ENCODE data around the gene C11orf91. TPM values are rescaled to one million over a fixed set of nuclear protein-coding genes. Genes with fewer than 3 reads are reported as not detected.

Gene C11orf91
- total and polyA plus RNA-seq, 7 donors, result 0.14 to 0.87 (median 0.51) TPM; not detected in 3

DNA sequence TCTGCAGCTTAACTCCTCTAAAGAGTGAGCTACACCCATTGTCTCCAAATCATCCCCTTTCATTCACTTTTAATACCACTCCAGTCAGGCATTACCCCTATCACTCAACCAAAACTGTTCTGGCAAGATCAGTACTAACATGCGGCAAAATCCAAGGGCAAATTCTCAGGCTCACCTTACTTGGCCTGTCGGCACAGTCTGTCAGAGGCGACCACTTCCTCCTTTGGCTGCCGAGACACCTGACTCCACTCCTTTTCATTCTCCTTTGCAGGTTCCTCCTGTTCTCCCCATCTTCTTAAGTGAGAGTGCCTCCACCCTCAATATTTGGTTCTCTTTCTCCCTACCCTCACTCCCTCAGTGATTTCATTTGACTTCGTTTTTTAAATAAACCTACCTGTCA, 4.2 kb downstream of the C11orf91 start:
- H3K27ac ChIP-seq, result no peak overlapping the region
- 49 to 59% (median 57%) methylated on average over 5 of the region's 5 CpGs for WGBS, 3 donors
- H3K9me3 ChIP-seq, result no peaks in the 10 kb centered on the region
- H3K27me3 ChIP-seq (ENCODE audit: insufficient read depth in 3 of 3, low read length in 2 of 3), result no peaks in the 10 kb centered on the region
- no peak for ATAC-seq
- TF ChIP-seq, protein P1, sequence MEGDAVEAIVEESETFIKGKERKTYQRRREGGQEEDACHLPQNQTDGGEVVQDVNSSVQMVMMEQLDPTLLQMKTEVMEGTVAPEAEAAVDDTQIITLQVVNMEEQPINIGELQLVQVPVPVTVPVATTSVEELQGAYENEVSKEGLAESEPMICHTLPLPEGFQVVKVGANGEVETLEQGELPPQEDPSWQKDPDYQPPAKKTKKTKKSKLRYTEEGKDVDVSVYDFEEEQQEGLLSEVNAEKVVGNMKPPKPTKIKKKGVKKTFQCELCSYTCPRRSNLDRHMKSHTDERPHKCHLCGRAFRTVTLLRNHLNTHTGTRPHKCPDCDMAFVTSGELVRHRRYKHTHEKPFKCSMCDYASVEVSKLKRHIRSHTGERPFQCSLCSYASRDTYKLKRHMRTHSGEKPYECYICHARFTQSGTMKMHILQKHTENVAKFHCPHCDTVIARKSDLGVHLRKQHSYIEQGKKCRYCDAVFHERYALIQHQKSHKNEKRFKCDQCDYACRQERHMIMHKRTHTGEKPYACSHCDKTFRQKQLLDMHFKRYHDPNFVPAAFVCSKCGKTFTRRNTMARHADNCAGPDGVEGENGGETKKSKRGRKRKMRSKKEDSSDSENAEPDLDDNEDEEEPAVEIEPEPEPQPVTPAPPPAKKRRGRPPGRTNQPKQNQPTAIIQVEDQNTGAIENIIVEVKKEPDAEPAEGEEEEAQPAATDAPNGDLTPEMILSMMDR (IDR thresholded peaks at IDR 0.05), result no peak
- no peaks in the 10 kb centered on the region for H3K36me3 ChIP-seq (ENCODE audit: insufficient read depth in 1 of 2, low read depth in 1 of 2)
- H3K4me3 ChIP-seq, result no peak overlapping the region
- intact Hi-C loops (cut with DNase I), result loop anchor here in 1 of 2 donors (10.0 kb wide), 1 partner anchor 532 kb away; the partner anchor contains the start of gene CSTF3
- no peak for DNase-seq
- H3K4me1 ChIP-seq, result peaks cover 36% of the 10 kb centered on the region

DNA sequence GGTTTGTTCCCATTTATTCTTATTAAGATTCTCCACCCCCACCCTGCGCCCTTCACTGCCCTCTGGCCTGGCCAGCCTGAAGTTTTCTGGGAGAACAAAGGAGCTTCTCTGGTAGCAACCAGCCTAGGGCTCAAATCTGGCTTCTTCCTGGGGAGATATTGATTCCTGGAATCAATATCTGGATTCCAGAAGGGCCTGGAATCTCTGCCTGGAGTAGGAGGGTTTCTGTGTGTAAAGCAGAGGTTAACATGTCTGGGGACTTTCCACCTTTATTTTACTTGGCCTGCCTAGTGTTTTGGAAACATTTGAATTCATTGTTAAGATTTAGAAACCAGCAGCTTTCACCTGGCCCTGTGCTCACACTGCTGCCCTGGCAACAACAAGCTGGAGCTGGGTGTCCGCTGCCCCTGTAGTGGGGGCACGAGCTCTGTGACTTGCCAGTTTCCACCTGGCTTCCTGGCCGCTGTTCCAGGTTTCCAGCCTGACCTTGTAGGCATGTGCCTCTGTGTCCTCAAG, 5.5 kb downstream of the C11orf91 start:
- Histone ChIP-seq H3K4me3 (no peak overlapping the region), H3K27ac (peak overlapping the region; percentile 42), H3K4me1 (peaks cover 31% of the 10 kb centered on the region), H3K27me3 (ENCODE audit: insufficient read depth in 3 of 3, low read length in 2 of 3) (no peaks in the 10 kb centered on the region), H3K9me3 (no peaks in the 10 kb centered on the region), H3K36me3 (ENCODE audit: insufficient read depth in 1 of 2, low read depth in 1 of 2) (no peaks in the 10 kb centered on the region)
- TF ChIP-seq, protein P1 (IDR thresholded peaks at IDR 0.05), result no peak
- DNase-seq (no peak), ATAC-seq (no peak)
- intact Hi-C loops (cut with DNase I), result loop anchor here in 1 of 2 donors (10.0 kb wide), 1 partner anchor 530 kb away; the partner anchor contains the start of gene CSTF3
- WGBS, 3 donors, result 36 to 58% (median 44%) methylated on average over 4 of the region's 4 CpGs

DNA sequence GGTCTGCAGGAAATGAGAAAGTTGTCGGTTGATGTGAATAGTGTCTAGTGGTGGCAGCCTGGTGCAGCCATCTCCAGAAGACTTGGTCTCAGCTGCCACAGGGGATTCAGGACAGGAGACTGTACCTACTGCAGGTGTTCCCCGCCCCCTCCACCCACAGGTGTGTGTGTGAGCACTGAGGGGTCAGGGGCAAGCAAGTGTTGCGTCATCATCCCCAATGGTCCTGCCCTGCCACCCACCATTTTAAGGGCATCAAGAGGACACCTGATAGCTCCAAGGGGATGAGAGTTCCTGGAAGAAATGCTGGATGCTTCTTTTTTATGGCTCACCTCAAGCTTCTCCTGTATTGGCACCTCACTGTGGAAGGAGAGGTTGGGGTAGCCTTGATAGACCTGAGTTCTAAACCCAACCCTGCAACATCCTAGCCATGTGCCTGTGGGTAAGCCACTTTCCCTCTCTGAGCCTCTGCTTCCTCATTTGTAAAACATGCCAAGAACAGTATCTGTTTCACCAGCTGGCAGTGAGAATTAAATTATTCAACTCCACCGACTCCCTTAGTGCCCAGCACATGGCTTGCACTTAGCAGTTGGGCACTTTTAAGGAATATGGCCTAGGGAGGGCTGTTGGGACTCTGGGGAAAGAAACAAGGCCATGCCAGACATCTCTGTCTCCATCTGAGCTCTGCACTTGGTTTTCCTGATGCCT, 6.1 kb downstream of the C11orf91 start:
- ATAC-seq, result peak in 1 of 4 donors; percentile 15
- H3K9me3 ChIP-seq, result no peaks in the 10 kb centered on the region
- H3K36me3 ChIP-seq (ENCODE audit: insufficient read depth in 1 of 2, low read depth in 1 of 2), result no peaks in the 10 kb centered on the region
- H3K27ac ChIP-seq, result peak overlapping the region; percentile 42
- H3K4me1 ChIP-seq, result peaks cover 31% of the 10 kb centered on the region
- intact Hi-C loops (cut with DNase I), result loop anchor here in 1 of 2 donors (10.0 kb wide), 1 partner anchor 530 kb away; the partner anchor contains the start of gene CSTF3
- WGBS, 3 donors, result 74 to 75% (median 74%) methylated on average over 4 of the region's 4 CpGs
- no peak overlapping the region for H3K4me3 ChIP-seq
- no peak for DNase-seq
- H3K27me3 ChIP-seq (ENCODE audit: insufficient read depth in 3 of 3, low read length in 2 of 3), result no peaks in the 10 kb centered on the region
- TF ChIP-seq, protein P1 (IDR thresholded peaks at IDR 0.05), result no peak

DNA sequence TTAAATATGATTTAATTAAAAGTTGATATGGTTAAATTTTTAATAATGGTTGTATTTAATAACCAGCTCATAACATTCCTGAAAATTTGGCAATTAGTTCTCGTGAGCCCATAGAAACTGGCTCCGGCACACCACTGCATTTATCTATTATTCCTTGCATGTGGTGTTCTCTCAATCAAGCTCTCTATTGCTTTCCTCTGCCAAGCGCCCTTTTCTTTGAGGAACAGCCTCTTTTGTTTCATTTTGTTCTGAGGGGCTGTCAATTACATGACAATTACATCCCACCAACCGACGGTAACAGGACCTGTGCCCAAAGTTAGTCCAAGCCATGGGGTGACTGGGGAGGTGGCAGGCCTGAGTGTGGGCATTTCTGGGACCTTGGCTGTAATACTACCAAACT, 8.1 kb downstream of the C11orf91 start:
- Histone ChIP-seq H3K4me3 (no peak overlapping the region), H3K36me3 (ENCODE audit: insufficient read depth in 1 of 2, low read depth in 1 of 2) (no peaks in the 10 kb centered on the region), H3K27me3 (ENCODE audit: insufficient read depth in 3 of 3, low read length in 2 of 3) (no peaks in the 10 kb centered on the region), H3K4me1 (peaks cover 31% of the 10 kb centered on the region), H3K27ac (peak overlapping the region; percentile 72), H3K9me3 (no peaks in the 10 kb centered on the region)
- 43 to 45% (median 44%) methylated on average over 5 of the region's 5 CpGs for WGBS, 3 donors
- intact Hi-C loops (cut with DNase I), result loop anchor here in 1 of 2 donors (10.0 kb wide), 1 partner anchor 528 kb away; the partner anchor contains the start of gene CSTF3
- DNase-seq (no peak), ATAC-seq (no peak)
- TF ChIP-seq, protein P1 (IDR thresholded peaks at IDR 0.05), result no peak

All from psoas muscle (tissue), 8 donors.